Lower lobe of right lung (tissue), 2 donors: ENCODE results near the gene EMD. TPM values are rescaled to one million over a fixed set of nuclear protein-coding genes. Genes with fewer than 3 reads are reported as not detected.
"Not testable (repeated sequence)": the region's sequence is repeated elsewhere in the genome, so short reads cannot be mapped to it uniquely, and the experiment has no call there.

ENCODE experiments used
- ATAC-seq, 2 donors: fragments of 200-7000 bp; cut with Tn5 transposase; one replicate each; pipeline ENCODE4 v1.9.1; 2020 to 2022; ENCODE audit warnings: mild to moderate bottlenecking in 2 of 2, moderate library complexity in 2 of 2
- DNase-seq: peaks from one replicate; pipeline ENCODE4 v3.0.0-alpha.2; 2020
- H3K27ac ChIP-seq: fragments of 200-600 bp; one replicate; pipeline ENCODE4 v1.8.0; 2022
- H3K27me3 ChIP-seq: fragments of 200-600 bp; one replicate; pipeline ENCODE4 v1.8.0; 2022; ENCODE audit warnings: low read depth
- H3K36me3 ChIP-seq: fragments of 200-600 bp; one replicate; pipeline ENCODE4 v1.8.0; 2022; ENCODE audit warnings: mild to moderate bottlenecking
- H3K4me1 ChIP-seq: fragments of 200-600 bp; one replicate; pipeline ENCODE4 v1.8.0; 2022
- H3K4me3 ChIP-seq: fragments of 200-600 bp; one replicate; pipeline ENCODE4 v1.8.0; 2022; ENCODE audit warnings: mild to moderate bottlenecking
- H3K9me3 ChIP-seq: fragments of 200-600 bp; one replicate; pipeline ENCODE4 v1.8.0; 2022
- CTCF ChIP-seq: fragments of 200-600 bp; IDR thresholded peaks from one replicate; pipeline ENCODE4 v1.8.0; 2022; ENCODE audit warnings: antibody characterized with exemption, mild to moderate bottlenecking
- intact Hi-C: fragments of 100-400 bp; cut with DNase I; formaldehyde crosslinking; loops from one replicate; pipeline ENCODE4 v1.11.0; 2022
- total RNA-seq: library from RNA; stranded (reverse); fragmentation: NEBNext Ultra II Directional; extraction: Animal tissue kit (Norgen Biotek cat#: 25700); gene quantifications from one replicate; pipeline ENCODE4 v1.2.1, GENCODE V29; 2021
- donor health status: DM: no; HTN: yes; CAD: no; lungs with severe emphysema.

Gene EMD
- total RNA-seq, 1 donor from 2014 or later, result 50.9 TPM

DNA sequence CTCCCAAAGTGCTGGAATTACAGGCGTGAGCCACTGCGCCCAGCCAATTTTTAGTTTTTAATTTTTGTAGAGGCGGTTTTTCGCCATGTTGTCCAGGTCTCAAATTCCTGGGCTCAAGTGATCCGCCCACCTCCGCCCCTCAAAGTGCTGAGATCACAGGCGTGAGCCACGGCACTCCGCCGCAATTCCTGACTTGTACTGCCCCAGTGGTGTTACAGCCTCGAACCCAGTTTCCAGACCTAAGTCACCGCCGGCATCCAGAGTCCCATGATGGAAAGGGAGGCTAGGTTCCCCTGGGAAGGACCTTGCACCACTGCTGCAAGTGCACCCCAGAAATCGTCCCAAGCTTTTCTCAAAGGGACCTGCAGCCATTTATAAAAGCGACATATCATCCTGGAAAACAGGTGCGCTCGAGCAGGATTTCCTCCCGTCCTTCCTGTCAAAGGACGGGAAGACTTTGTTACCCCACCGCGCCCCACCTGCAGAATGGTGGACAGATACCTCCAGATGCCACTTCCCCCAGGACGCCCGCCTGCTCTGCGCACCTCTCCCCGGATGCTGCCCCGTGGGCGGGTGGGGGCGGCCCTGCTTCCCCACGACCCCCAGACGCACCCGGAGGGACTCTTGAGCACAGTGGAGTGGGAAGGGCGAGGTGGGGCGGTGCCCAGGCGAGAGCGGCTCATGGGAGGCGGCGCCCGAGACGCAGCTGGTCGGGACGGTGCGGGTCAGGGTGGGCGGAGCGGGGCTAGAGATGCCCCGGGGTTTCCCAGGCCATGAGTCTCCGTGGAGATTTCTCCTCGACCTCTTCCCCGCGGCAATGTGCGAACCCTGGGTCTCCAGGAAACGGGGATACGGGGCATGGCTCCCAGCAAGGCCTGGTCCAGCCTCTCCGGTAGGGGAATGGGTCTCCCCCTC is 18.1 kb downstream of the EMD start:
- peak overlapping the region; percentile 74 for H3K4me3 ChIP-seq
- no peaks in the 10 kb centered on the region for H3K9me3 ChIP-seq
- no peak for TF ChIP-seq CTCF
- DNase-seq (peak; percentile 86), ATAC-seq (peak; percentile 88 to 90)
- H3K36me3 ChIP-seq, result peaks cover 27% of the 10 kb centered on the region
- H3K27ac ChIP-seq, result peak overlapping the region; percentile 99
- H3K4me1 ChIP-seq, result peaks cover 14% of the 10 kb centered on the region
- intact Hi-C loops, result no loop called here
- H3K27me3 ChIP-seq, result no peaks in the 10 kb centered on the region

- intact Hi-C loops, result no loop called here
- H3K4me1 ChIP-seq, result peaks cover 14% of the 10 kb centered on the region
- peak within 1 kb of the TSS; percentile 99 for H3K27ac ChIP-seq
- TF ChIP-seq CTCF, result no peak
- DNase-seq (peak; percentile 95), ATAC-seq (peak; percentile 94 to 97)
- H3K36me3 ChIP-seq, result peaks cover 27% of the 10 kb centered on the region
- no peaks in the 10 kb centered on the region for H3K27me3 ChIP-seq
- peak within 1 kb of the TSS; percentile 74 for H3K4me3 ChIP-seq
- no peaks in the 10 kb centered on the region for H3K9me3 ChIP-seq
These were observed 19.0 kb downstream of the EMD start, which contains the start of gene RPL10 for GRCh38 chrX:154397888-154398667. Gene RPL10, plus strand, starts transcription at chrX:154398377. Its CDS starts 143 bp downstream, at chrX:154398520.

- Histone ChIP-seq H3K27me3 (no peaks in the 10 kb centered on the region), H3K4me3 (peak overlapping the region; percentile 74), H3K27ac (peak overlapping the region; percentile 99), H3K9me3 (no peaks in the 10 kb centered on the region), H3K4me1 (peaks cover 14% of the 10 kb centered on the region), H3K36me3 (peaks cover 27% of the 10 kb centered on the region)
- intact Hi-C loops, result no loop called here
- TF ChIP-seq CTCF, result peak; percentile 88
- peak; percentile 92 for DNase-seq
- peak; percentile 73 to 83 for ATAC-seq
These were observed 19.8 kb downstream of the EMD start for GRCh38 chrX:154398668-154399526.

DNA sequence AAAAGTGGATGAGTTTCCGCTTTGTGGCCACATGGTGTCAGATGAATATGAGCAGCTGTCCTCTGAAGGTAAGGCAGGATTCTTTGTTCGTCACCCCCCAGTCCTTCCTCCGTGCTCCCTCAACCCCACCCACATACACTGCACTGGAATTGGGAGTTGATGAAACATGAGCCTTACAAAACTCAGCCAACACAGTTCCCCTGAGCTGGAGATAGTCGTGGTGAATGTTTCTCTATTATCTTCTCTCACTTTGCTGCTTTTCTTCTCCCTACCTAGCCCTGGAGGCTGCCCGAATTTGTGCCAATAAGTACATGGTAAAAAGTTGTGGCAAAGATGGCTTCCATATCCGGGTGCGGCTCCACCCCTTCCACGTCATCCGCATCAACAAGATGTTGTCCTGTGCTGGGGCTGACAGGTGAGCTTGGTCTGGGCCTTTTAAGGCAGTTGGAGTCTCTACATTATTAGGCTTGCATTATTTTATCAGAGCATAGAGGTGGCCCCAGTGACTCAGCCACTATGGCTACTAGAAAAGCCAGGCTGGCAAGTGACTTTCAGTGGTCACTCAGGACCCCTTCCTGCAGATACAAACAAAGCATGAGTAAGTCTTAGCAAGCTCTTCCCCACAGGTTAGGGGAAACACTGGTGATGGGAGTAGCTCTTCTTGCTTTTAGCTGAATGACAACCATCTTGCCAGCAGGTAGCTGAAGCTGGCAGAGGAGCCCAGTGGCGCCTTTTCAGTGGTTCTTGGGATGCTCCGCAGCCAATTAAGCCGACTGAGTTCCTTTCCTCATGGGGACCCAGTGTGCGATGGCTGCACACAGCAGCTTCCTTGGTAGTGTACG is 20.7 kb downstream of the EMD start:
- intact Hi-C loops, result no loop called here
- peak overlapping the region; percentile 99 for H3K27ac ChIP-seq
- peak overlapping the region; percentile 74 for H3K4me3 ChIP-seq
- H3K9me3 ChIP-seq, result no peaks in the 10 kb centered on the region
- TF ChIP-seq CTCF, result no peak
- H3K4me1 ChIP-seq, result peaks cover 14% of the 10 kb centered on the region
- no peaks in the 10 kb centered on the region for H3K27me3 ChIP-seq
- ATAC-seq (no peak), DNase-seq (no peak)
- peaks cover 27% of the 10 kb centered on the region for H3K36me3 ChIP-seq

- peaks cover 14% of the 10 kb centered on the region for H3K4me1 ChIP-seq
- H3K27ac ChIP-seq, DNase-seq, H3K4me3 ChIP-seq, H3K9me3 ChIP-seq, H3K27me3 ChIP-seq, ATAC-seq, intact Hi-C loops: not testable (repeated sequence)
- H3K36me3 ChIP-seq, result peaks cover 27% of the 10 kb centered on the region
These were observed 21.3 kb downstream of the EMD start for GRCh38 chrX:154400369-154400817.
